Gastroesophageal sphincter (tissue), 3 donors: Measurements from ENCODE around the gene PLCG2.
"Not testable (repeated sequence)": the region's sequence is repeated elsewhere in the genome, so short reads cannot be mapped to it uniquely, and the experiment has no call there.

ENCODE experiments used
- EP300 ChIP-seq: sonication (generic); formaldehyde crosslinking; IDR thresholded peaks from one replicate; pipeline ENCODE4 v1.6.1; 2017; ENCODE audit warnings: antibody characterized with exemption, mild to moderate bottlenecking
- POLR2A ChIP-seq, 2 donors: fragments of 450-650 bp; IDR thresholded peaks; one replicate each; pipeline ENCODE4 v1.6.1; 2017; ENCODE audit warnings: antibody characterized with exemption in 2 of 2, mild to moderate bottlenecking in 2 of 2, moderate library complexity in 1 of 2
- POLR2AphosphoS5 ChIP-seq: sonication (generic); formaldehyde crosslinking; IDR thresholded peaks from one replicate; pipeline ENCODE4 v1.6.1; 2017; ENCODE audit warnings: antibody characterized with exemption
- TF ChIP-seq, protein P1 (sequence below), 4 experiments: fragments of 200-600 bp in 2 of 4; fragments of 450-650 bp in 2 of 4; sonication (generic) in 1 of 4; IDR thresholded peaks; one replicate each; pipeline ENCODE4 v1.5.1; 2017 to 2019; ENCODE audit warnings: antibody characterized with exemption in 4 of 4, mild to moderate bottlenecking in 2 of 4, moderate library complexity in 2 of 4

DNA sequence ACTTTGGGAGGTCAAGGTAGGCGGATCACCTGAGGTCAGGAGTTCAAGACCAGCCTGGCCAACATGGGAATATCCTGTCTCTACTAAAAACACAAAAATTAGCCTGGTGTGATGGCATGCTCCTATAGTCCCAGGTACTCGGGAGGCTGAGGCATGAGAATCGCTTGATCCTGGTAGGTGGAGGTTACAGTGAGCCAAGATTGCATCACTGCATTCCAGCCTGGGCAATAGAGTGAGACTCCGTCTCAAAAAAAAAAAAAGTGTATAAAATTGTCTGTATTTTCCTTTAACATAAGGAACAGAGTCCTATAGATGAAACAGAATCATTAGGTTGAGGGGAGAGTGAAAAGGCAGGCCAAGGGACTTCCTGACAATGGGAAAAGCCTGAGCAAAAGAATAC, 16.8 kb upstream of the PLCG2 start:
- TF ChIP-seq, protein P1, sequence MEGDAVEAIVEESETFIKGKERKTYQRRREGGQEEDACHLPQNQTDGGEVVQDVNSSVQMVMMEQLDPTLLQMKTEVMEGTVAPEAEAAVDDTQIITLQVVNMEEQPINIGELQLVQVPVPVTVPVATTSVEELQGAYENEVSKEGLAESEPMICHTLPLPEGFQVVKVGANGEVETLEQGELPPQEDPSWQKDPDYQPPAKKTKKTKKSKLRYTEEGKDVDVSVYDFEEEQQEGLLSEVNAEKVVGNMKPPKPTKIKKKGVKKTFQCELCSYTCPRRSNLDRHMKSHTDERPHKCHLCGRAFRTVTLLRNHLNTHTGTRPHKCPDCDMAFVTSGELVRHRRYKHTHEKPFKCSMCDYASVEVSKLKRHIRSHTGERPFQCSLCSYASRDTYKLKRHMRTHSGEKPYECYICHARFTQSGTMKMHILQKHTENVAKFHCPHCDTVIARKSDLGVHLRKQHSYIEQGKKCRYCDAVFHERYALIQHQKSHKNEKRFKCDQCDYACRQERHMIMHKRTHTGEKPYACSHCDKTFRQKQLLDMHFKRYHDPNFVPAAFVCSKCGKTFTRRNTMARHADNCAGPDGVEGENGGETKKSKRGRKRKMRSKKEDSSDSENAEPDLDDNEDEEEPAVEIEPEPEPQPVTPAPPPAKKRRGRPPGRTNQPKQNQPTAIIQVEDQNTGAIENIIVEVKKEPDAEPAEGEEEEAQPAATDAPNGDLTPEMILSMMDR (IDR thresholded peaks at IDR 0.05), result not testable (repeated sequence)
- not testable (repeated sequence) for TF ChIP-seq POLR2A (IDR thresholded peaks at IDR 0.05); POLR2AphosphoS5; EP300
